Measurements from ENCODE around the gene SUSD4.

The SUSD4 gene

DNA sequence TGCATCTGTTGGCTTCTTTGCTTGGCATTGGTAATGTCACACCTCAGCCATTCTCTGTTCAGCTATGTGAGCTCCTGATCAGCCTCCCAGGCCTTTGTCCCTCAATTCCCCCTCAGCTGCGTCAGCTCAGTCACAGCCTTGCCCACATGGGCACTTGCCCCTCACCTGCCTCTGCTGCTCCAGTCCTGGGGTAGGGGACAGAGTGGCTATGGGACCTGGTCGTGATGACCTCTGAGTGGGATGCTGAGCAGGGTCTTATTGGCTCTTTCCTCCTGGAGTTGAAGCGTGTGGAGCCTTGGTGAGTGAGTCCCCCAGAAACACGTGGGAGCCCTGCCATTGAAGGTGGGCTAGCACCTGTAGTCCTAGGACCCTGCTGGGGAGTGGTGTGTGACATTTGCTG is 159.6 kb downstream of the SUSD4 start:
- no peak for DNase-seq
- in situ Hi-C loops (cut with MboI; ENCODE audit: low pct_unique_long_range_greater_than_20kb, low sequenced_read_pairs), result no loop called here

DNA sequence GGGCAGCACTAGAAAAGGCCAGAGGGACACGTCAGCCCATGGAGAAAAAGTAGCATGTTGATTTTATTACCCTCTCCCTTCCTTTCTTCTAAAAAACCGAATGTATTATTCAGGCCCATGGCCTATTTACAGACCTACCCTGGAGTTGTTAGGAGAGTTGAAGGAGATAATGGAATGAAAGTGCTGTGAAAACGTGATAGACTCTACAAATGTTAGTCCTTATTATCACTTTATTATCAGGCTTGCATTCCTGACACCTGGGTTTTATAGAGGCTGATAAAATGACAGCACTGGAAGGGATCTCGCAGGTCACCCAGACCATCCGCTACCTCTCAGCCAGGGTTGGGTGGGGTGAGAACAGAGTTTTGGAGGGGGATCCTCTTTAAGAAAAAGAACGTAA is 160.3 kb downstream of the SUSD4 start:
- no peak for DNase-seq
- in situ Hi-C loops (cut with MboI; ENCODE audit: low pct_unique_long_range_greater_than_20kb, low sequenced_read_pairs), result no loop called here

DNA sequence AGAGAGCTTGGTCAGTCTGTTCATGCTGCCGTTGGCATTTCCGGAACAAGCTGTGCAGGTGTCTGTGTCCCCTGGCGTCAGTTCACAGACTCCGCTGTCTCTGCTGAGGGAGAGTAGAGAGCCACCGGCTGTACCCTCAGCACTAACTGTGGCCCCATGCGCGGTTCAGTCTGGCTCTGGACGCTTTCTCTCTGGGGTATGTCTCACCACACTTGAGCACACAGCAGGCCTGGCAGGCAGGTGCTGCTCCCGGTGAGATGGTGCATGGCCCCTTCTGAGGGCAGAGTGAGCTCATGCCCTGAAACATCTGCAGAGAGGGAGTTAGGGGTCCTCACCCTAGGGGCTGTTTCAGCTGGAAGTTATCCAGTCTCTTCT is 161.0 kb downstream of the SUSD4 start:
- no peak for DNase-seq
- in situ Hi-C loops (cut with MboI; ENCODE audit: low pct_unique_long_range_greater_than_20kb, low sequenced_read_pairs), result no loop called here

DNA sequence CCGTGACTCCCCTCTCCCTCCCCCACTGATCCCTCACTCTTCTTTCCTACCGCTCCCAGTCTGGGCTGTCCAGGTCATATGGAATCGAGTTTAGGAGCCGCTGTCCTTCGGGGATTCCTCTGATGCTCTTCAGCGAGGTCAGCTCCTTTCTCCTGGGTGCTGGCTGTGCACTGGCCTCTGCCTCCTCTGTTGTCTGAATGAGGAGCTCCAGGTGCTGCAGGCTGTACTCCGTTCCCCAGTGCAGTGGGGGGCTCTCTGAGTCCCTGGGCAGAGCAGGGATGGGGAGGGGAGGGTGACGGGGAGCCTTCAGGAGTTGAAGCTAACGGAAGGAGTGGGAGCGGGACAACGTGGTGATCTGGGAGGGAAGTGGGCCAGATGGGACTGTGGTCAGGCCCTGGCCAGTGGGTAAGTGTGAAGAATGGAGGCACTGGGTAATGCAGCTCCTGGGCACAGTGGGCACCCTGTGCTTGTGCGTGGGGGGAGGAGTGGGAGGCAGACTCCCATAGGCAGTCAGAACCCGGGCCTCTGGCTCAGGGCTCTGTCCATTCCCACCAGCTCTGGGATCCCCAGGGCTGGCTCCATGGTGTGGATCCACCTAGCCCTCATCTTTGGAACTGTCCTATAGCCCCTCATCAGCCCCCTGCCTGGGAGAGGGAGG is 161.5 kb downstream of the SUSD4 start:
- DNase-seq, result no peak
- in situ Hi-C loops (cut with MboI; ENCODE audit: low pct_unique_long_range_greater_than_20kb, low sequenced_read_pairs), result no loop called here

DNA sequence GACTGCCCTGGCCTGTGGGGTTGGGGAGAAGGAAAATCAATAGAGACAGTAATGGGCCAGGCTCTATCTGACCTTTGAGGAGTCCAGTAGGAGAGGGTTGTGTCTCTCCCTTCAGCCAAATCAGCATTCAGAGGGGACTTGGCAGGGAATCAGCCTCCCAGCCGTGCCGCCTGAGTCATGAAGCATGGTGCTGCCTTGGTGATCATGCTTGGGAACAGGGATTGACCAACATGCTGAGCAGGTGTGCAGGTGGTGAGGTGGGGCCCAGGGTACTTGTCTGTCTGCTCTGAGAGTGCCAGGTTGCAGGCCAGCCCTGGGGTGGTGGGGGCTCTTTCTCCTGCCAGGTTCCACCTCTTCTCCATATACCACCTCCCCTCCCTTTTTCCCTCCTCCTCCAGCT is 162.0 kb downstream of the SUSD4 start:
- DNase-seq, result no peak
- in situ Hi-C loops (cut with MboI; ENCODE audit: low pct_unique_long_range_greater_than_20kb, low sequenced_read_pairs), result no loop called here

DNA sequence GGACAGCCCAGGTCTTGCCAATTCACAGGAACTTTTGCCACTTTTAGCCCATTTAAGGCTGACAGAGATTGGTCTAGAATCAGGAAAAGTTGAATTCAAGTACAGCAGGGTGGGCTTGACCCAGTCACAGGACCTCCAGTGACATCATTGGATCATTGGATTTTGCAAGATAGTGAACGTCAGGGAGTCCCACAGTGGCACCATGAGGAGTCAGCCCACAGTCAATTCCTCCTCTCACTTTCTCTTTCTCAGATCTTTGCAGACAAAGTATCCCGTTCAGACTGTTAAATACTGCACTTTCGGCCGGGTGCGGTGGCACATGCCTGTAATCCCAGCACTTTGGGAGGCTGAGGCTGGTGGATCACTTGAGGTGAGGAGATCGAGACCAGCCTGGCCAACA is 163.1 kb downstream of the SUSD4 start:
- in situ Hi-C loops (cut with MboI; ENCODE audit: low pct_unique_long_range_greater_than_20kb, low sequenced_read_pairs), result no loop called here
- no peak for DNase-seq

DNA sequence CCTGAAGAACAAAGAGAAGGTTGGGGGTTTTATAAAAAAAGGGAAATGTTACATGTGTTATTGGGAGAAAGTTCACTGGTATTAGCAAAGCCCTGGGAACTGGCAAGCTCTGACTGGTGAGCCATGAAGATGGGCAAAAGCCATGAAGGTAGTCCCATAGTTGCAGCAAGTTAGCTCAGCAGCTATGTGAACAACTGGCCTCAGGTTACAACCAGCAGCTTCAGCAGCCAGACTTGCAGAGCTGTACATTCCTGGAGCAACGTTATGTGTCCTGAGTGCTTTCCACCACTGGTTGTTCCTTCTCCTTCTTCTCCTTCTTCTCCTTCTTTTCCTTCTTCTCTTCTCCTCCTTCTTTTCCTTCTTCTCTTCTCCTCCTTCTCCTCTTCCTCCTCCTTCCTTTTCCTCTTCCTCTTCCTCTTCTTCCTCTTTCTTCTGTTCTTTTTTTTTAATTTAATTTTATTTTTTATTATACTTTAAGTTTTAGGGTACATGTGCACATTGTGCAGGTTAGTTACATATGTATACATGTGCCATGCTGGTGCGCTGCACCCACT is 164.8 kb downstream of the SUSD4 start:
- DNase-seq, result no peak
- in situ Hi-C loops (cut with MboI; ENCODE audit: low pct_unique_long_range_greater_than_20kb, low sequenced_read_pairs), result no loop called here

DNA sequence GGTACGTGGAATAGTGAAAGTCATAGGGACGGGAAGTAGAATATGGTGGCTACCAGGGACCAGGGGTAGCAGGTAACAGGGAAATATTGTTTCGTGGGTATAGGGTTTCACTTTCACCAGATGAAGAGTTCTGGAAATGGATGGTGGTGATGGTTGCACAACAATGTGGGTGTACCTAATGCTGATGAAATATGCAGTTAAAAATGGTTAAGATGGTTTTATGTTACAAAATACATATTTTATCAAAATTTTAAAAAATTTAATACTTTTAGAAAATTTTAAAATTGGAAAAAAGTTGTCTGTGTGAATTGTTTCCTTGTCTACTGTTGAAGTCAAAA is 165.4 kb downstream of the SUSD4 start:
- in situ Hi-C loops (cut with MboI; ENCODE audit: low pct_unique_long_range_greater_than_20kb, low sequenced_read_pairs), result no loop called here
- DNase-seq, result no peak

DNA sequence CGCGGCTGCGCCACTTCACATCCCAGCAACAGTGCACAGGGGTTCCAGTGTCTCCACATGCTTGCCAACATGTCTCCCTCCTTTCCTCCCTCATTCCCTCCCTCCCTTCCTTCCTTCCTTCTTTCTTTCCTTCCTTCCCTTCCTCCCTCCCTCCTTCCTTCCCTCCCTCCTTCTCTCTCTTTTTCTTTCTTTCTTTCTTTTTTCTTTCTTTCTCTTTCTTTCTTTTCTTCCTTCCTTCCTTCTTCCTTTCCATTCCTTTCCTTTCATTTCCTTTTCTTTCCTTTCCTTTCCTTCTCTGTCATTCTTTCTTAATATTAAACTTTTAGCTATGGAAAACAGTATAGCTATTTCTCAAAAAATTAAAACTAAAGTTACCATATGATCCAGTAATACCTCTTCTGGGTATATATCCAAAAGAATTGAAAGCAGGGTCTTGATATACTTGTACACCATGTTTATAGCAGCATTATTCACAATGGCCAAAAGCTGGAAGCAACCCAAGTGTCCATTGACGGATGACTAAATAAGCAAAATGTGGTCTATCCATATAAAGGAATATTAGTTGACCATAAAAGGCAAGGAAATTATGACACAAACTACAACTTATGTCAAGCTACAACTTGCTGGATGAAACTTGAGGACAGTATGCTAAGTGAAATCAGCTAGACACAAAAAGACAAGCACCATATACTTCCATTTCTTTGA is 165.9 kb downstream of the SUSD4 start:
- DNase-seq, result no peak
- in situ Hi-C loops (cut with MboI; ENCODE audit: low pct_unique_long_range_greater_than_20kb, low sequenced_read_pairs), result no loop called here

DNA sequence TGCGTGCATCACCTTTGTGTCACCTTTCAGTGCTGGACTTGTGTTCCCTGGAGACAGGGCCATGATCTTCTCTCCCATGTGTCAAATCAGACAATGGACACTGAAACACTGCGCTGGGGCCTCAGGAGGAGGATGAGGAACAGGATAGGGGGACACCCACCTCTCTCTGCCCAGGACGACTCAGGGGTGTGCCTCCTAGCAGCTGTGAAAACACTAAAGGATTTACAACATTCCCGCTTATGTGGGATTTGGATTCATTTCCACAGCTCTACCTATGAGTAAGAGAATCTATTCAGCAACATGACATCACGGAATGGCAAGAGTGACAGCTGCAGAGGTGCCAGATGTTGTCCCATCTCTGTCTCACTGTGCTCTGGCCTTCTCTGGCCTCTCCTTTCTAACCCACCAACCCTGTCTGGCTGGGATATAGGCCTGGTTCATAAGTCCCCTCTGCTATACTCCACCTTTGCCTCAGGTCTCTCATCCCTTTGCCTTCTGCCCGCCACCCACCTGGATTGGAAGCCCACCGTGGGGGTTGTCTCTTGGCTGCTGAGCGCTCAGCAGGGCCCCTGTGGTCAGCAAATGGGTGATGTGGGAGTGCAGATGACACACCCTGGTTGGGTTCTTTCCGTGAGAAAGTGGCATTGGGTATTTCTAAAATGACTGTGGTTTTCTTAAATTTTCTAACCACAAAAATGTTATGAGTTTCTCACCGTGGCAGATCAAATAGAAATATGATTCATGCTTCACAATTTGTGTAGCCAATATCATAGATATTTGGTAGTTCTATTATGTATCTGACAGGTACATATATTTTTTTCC is 173.9 kb downstream of the SUSD4 start:
- in situ Hi-C loops (cut with MboI; ENCODE audit: low pct_unique_long_range_greater_than_20kb, low sequenced_read_pairs), result no loop called here
- DNase-seq, result no peak

DNA sequence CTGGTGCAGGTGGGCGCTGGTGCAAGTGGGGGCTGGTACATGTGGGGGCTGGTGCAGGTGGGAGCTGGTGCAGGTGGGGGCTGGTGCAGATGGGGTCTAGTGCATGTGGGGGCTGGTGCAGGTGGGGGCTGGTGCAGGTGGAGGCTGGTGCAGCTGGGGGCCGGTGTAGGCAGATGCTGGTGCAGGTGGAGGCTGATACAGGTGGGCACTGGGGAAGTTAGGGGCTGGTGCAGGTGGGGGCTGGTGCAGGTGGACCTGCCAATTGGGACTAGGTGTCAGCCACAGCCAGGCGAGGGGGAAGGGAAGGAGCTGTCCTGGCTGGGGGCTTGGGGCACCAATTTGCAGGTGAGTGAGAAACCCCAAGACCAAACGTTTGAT is 174.5 kb downstream of the SUSD4 start:
- no peak for DNase-seq
- in situ Hi-C loops (cut with MboI; ENCODE audit: low pct_unique_long_range_greater_than_20kb, low sequenced_read_pairs), result no loop called here

DNA sequence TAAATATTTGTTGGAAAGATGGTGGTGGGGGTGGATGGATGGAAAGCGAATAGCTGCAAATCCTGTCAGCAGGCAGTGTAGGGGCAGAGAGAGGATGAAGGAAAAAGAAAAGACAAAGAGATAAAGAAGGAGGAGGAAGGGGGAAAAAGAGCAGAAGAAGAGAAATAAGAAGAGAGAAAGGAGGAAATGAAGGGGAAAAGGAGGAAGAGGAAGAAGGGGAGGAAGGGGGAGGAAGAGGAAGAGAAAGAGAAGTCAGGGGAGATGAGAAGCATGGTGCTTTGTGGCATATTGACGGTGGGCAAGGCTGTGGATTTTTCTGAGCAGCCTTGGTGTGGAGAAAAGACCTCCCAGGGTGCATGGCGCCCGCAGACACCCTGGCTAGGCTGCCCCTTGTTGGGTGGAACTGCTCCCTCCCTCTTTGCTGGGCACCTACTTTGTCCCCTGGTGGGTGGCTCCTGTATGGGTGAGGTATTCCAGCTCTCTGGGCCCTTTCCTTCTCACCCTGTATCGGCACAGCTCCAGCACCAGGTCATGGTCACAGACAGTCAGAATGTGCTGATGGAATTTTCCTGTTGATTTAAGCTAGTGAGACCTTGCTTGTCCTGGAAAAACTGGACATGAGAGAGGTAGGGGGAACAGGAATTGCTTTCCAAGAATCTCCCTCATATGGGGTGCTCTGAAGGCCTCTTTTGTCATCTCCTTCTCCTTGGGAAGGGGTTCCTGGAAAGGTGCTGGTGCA is 175.2 kb downstream of the SUSD4 start:
- no peak for DNase-seq
- in situ Hi-C loops (cut with MboI; ENCODE audit: low pct_unique_long_range_greater_than_20kb, low sequenced_read_pairs), result no loop called here

DNA sequence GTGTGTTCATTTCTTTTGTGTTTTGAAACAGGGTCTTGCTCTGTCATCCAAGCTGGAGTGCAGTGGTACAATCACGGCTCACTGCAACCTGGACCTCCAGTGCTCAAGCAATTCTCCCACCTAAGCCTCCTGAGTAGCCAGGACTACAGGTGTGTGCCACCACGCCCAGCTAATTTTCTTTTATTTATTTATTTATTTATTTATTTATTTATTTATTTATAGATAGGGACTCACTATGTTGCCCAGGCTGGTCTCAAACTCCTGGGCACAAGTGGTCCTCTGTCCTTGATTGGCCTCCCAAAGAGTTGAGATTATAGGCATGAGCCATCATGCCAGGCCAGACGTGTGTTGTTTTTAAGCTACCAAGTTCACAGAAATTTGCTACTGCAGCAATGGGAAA is 177.2 kb downstream of the SUSD4 start:
- no peak for DNase-seq
- in situ Hi-C loops (cut with MboI; ENCODE audit: low pct_unique_long_range_greater_than_20kb, low sequenced_read_pairs), result no loop called here

DNA sequence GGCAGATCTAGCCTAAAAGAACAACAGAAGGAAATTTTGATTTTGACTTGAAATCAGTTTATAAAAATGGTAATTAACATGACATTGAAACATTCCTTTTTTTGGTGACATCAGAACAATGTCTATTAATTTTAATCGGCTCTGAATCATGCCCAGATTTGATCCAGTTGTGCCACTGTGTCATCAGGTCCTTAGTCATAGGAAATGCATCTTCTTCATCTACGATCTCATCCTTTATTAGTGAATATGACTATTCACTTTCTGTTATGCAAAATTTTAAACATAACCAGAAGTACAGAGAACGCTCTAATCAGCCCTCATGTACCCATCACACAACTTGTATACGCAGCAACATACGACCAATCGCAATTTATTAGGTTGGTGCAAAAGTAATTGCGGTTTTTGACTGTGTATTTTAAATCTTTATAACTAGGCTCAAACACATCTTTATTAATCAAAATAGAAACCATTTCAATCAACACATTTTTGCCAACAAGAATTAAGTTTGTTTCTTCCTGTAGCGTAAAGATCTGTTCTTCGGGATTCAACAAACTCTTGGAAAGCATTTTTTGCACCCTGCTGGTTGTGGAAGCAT is 180.6 kb downstream of the SUSD4 start:
- in situ Hi-C loops (cut with MboI; ENCODE audit: low pct_unique_long_range_greater_than_20kb, low sequenced_read_pairs), result no loop called here
- no peak for DNase-seq

DNA sequence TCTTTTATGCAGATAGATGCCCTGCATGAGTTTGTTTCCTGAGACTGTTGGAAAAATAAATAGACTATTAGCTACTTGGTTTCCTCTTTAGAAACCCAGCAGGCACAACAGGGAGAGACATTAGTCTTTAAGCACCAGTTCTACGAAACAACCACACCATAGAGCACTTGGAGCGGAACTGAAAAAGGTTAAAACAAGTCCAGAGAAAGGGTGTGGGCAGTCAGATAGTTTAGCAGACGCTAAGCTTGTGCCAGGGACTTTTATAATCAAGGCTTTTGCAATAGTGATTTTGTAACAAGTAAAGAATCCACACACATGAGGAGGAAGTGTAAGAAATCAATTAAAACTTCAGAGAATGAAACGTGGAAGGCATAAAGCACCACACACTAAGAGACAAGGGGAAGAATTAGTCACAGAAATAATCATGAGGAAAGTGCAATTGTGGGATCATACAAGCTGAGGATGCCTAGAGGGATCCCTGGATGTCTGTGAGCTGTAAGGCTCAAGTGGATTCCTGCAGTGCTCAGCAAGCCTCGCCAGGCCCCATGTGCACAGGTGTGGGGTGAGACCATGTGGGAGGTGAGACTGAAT is 183.2 kb downstream of the SUSD4 start:
- DNase-seq, result peak; percentile 6
- in situ Hi-C loops (cut with MboI; ENCODE audit: low pct_unique_long_range_greater_than_20kb, low sequenced_read_pairs), result no loop called here

DNA sequence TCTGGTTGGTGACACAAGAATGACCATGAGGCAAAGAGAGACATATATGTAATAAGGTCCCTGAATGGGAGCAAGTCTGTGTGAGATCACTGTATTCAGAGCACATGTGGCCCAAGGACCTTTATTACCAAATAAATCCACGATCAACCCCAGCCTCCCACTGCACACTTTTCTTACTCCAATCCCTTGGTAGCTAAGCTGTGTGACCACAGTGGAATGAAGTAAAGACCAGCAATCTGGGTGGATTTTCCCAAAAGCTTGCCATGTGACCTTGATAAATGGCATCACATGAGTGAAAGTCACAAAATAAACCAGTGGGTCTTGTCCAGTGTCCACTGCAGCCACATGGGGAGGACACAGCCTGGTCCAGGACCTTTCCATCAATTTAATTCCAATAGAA is 184.2 kb downstream of the SUSD4 start:
- in situ Hi-C loops (cut with MboI; ENCODE audit: low pct_unique_long_range_greater_than_20kb, low sequenced_read_pairs), result no loop called here

DNA sequence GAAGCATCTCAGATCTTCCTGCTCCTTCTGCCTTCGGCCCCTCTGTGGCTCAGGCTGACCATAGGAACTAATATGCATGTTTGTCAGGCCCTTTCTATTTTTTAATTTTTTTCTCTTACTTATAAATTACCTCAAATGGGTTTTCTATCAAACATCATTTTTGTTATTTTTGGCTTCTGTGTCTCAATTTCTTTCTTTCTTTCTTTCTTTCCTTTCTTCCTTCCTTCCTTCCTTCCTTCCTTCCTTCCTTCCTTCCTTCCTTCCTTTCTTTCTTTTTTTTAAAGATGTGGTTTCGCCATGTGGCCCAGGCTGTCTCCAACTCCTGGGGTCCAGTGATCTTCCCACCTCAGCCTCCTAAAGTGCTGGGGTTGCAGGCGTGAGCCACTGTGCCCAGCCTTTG is 184.7 kb downstream of the SUSD4 start:
- in situ Hi-C loops (cut with MboI; ENCODE audit: low pct_unique_long_range_greater_than_20kb, low sequenced_read_pairs), result no loop called here
- DNase-seq, result no peak

More for the DNA sequence above, 184.2 kb downstream of the SUSD4 start:
- DNase-seq, result no peak

DNA sequence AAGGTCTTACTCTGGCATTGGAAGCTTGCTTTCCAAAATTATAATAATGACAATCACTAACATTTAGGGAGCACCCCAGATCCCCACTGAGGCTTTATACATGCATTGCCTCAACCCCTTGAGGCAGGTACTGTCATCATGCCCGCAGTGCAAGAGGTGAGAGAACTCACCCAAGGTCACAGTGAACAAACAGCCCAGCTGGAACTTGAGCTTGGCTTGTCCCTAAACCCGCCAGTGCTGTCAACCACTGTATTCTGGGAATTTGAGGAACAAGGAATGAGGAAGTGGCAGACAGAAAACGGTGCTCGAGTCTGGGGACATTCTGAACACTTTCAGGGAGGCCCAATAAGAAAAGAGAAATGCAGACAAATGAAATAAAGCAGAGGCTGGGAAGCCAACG is 186.3 kb downstream of the SUSD4 start:
- peak; percentile 87 for DNase-seq
- in situ Hi-C loops (cut with MboI; ENCODE audit: low pct_unique_long_range_greater_than_20kb, low sequenced_read_pairs), result no loop called here

DNA sequence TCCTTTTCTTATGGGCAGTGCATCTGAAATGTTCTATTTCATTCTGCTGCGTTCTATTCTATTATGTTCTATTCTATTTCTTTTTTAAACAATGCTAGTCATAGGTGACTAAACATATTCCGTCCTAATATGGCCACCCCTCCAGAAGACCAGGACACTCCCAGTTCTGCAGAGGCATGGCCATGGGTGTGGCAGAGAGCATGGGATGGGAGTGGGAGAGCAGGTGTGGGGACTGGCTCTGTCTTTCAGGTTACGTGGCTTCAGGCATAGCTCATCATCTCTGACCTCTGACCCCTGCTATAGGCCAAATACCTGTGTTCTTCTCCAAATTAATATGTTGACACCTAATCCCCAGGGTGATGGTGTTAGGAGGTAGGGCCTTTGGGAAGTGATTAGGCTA is 187.5 kb downstream of the SUSD4 start:
- DNase-seq, result no peak
- in situ Hi-C loops (cut with MboI; ENCODE audit: low pct_unique_long_range_greater_than_20kb, low sequenced_read_pairs), result no loop called here

Data from KBM-7 (cell line).